CMK (cell line): Measurements from ENCODE around the gene C10orf143.
"Not testable (repeated sequence)": the region's sequence is repeated elsewhere in the genome, so short reads cannot be mapped to it uniquely, and the experiment has no call there.

Source experiments
- DNase-seq: peaks from one replicate; pipeline ENCODE4 v3.0.0-alpha.2; 2010; ENCODE audit warnings: low read depth

C10orf143 gene

DNA sequence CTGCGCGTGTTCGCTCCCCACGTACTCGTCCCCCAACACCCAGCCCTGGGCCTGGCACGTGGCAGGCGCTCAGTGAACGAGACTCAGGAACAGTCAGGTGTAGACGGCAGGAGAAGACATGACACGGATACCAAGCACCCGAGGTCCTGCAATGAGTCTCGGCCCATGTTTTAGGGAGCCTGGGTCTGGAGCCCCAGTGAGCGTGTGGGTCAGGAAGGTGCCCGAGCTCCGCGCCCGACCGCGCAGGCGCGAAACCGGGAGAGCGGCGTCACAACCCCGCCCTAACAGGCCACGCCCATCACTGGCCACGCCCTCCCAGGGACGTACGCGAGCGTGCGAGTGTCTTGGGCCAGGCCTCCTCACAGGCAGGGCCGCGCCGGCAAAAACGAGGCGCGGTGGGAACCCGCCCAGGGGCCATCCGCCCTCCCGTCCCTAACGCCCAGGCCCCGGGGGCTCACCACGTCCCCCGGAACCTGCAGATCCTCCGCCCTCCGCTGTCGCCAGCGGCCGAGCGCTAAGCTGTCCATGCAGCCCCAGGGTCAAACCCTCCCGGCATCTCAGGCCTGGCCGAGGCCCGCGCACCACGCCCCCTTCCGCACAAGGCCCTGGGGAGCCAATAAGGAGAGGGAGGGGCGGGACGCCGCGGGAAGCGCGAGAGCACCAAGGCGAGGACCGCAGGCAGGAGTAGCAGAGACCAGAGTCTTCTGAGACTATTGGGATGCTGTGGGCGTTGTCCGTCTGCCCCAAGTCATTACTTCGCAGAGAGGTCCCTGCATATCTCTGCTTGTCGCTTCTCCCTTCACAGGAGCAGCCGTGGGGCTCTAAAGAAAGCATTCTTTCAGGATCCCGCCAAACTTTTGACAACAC is at the start of gene C10orf143:
Gene C10orf143 (minus strand): TSS at position 585 of the 867 bp plus-strand sequence. CDS start 58 bp downstream, at position 527.
- peak; percentile 82 for DNase-seq

DNA sequence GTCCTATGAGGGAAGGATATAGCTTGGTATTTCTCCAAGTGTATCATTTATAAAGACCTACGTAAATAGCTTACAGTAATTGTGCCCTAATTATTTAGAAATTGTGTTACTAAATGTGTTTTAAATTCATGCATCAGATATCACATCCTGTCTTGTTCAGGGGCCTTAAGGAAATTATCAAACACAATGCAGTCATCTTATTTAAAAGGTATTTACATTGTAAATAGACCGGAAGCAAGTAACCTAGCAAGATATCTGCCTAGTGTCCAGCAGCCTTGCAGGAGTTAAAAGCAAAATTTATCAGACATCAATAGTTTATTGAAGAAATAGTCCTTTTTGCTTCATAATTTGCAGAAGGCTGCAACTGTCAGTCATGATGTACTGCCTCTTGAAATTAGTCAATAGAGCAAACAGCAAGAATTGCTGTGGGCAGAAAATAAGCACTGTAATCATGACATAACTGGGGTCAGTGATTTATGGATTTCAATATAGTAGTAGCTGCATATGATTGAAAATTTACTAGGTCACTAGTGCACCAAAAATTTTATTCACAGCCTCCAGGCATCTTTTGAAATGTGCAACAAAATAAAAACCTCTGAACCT is 48.7 kb upstream of the C10orf143 start:
- no peak for DNase-seq

GRCh38 chr10:130146042-130146441 is 35.4 kb upstream of the C10orf143 start:
- no peak for DNase-seq

GRCh38 chr10:130141878-130142277 is 31.2 kb upstream of the C10orf143 start:
- DNase-seq: no peak

DNA sequence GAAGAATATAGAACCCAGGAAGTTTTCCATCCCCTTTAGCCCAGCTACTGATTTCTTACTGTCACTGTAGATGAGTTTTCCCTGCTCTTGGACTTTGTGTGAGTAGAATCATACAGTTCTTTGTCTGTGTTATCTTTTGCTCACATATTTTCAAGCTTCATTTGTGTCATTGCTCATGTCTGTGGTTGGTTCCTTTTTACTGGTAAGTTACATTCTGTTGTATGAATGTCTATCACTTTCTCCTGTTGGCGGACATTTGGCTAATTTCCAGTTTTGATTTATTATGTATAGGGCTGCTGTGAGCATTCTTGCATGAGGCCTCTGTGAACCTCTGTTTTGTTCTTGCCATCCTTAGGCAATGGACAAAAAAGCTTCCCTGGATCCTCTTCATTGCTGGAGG is 30.8 kb upstream of the C10orf143 start:
- no peak for DNase-seq

- DNase-seq: no peak
Observed at GRCh38 chr10:130141038-130141437, 30.4 kb upstream of the C10orf143 start.

GRCh38 chr10:130140425-130140824 is 29.8 kb upstream of the C10orf143 start:
- no peak for DNase-seq

GRCh38 chr10:130138479-130138866 is 27.8 kb upstream of the C10orf143 start:
- DNase-seq: no peak

GRCh38 chr10:130137659-130138478 is 27.2 kb upstream of the C10orf143 start:
- no peak for DNase-seq

DNA sequence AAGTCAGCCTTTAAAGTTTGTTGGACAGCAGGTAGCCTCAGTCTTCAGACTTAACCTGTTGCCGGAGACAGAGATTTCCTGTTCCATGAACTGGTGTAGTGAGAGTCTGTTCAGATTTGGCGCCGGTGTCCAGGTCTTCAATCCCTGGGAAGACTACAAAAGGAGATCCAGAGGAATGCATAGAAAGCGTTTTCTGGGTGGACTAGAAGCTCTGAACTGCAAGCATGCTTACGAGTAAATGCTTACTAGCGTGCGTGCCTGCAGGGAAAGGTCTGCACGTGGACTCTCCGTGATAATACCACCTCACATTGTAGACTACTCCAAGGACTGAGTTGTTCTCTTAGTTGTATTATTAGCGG is 26.4 kb upstream of the C10orf143 start:
- DNase-seq: no peak

GRCh38 chr10:130136226-130137089 is 25.8 kb upstream of the C10orf143 start, which contains the start of gene GLRX3:
Gene GLRX3 (plus strand): TSS chr10:130136391. CDS start chr10:130136421, 30 bp downstream.
- DNase-seq: peak; percentile 49

DNA sequence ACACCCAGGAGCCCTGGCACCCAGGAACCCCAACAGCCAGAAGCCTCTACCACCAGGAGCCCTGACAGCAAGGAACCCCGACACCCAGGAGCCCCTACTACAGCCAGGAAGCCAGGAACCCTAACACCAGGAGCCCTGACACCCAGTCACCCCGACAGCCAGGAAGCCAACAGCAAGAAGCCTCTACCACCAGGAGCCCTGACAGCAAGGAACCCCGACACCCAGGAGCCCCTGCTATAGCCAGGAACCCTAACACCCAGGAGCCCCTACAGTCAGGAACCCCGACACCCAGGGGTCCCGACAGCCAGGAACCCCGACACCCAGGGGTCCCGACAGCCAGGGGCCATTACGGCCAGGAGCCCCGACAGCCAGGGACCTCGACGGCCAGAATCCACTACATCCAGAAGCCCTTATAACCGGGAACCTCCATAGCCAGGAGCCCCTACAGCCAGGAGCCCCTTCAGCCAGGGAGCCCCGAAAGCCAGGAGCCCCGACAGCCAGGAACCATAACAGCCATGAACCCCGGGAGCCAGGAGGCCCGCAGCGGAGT is 25.1 kb upstream of the C10orf143 start:
- DNase-seq: no peak

DNA sequence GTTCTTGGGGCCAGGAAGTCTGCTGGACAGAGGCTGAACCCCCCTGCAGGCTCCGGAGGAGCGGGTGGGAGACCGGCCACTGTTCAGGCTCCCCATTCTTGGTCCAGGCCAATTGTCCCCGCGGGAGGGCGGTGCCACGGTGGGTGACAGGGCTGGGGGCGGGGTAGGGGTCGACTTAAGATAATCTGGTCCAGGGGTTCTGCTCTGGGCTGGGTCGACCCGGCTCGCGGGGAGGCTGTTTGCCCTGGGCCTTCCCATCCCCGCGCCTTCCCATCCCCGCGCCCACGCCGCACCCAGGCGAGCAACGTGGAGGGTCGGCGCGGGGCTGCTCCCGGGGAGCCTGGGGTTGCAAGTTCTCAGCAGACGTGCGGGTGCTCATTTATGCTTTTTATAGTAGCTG is 18.3 kb upstream of the C10orf143 start:
- no peak for DNase-seq

GRCh38 chr10:130128062-130128781 is 17.6 kb upstream of the C10orf143 start:
- no peak for DNase-seq

GRCh38 chr10:130127364-130128061 is 16.9 kb upstream of the C10orf143 start:
- DNase-seq: no peak

DNA sequence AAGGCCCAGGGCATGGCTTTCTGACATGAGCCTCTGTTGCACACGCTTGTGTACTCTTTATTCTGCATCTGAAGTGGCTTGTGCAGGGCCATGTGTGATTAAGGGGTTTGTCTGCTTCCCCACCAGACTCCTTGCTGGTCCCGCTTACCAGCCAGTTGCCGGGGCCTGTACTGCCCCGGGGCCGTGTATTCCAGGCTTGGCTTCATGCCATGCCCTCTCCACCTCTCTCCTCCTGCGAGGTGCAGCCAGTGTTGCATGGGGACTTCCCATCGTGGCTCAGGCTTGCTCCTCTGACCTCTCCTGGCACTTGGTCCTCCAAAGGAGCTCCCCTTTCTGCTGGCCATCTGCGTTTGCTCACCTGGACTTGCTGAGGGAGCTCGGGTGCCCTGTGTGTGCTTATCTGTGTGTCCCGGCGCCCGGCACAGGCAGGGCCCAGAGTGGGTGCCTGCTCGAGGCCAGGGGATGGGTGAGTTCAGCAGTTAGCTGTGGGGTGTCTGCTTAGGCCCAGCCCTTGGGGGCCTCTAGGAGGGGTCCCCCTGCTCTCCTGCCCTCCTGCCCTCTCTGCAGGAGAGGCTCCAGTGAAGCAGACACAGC is 11.0 kb upstream of the C10orf143 start:
- DNase-seq: no peak

- DNase-seq: not testable (repeated sequence)
Observed at GRCh38 chr10:130117535-130117934, 6.9 kb upstream of the C10orf143 start.

DNA sequence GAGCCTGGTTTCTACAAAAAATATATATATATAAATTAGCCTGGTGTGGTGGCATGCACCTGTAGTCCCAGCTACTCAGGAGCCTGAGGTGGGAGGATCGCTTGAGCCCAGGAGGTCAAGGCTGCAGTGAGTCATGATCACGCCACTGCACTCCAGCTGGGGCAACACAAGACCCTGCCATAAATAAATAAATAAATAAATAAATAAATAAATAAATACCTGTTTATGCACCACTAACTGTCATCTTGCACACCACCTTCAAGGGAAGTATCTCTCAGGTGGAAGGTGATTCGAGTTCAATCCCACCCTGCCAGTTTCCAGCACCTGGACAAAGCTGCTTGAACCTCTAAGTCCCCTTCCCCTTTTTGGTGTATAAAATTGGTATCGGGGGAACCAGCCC is 6.3 kb upstream of the C10orf143 start:
- not testable (repeated sequence) for DNase-seq

DNA sequence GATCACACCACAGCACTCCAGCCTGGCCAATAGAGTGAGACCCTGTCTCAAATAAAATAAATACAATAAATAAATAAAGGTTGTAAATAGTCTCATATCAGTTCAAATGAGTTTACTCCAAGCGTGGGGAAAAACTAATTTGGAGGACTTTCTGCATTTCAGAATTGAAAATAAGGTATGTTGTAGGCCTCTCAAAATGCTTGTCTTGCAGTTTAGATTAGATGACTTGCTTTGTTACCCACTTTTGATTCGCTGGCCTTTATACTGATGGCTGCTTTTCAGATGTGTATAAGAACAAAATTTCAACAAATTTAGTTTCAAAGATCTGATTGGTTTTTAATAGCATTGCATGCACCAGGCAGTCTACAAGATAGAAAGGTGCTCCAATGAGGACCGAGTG is 2.2 kb upstream of the C10orf143 start:
- no peak for DNase-seq

DNA sequence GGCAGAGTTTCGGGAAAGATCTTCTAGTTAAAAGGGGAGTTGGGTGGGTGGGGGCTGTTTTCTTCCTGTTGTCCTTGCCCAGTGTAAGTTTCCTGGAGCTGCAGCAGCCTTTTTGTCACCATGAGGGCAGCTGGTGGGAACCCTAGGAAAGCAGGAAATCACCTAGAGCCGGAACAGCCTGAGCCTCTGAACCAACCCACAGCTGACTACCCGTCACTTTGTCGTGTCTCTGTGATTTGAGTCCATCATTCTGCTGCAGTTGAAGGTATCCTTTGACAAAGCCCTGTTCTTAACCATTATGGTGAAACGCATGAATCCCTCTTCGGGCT is 1.2 kb upstream of the C10orf143 start:
- no peak for DNase-seq
